DND-41 (cell line): ENCODE results near the gene KHDRBS2.

Source experiments
- CTCF ChIP-seq: IDR thresholded peaks from 2 replicates; pipeline ENCODE4 v1.5.1; 2012; ENCODE audit warnings: borderline replicate concordance, low read length, moderate library complexity, mild to moderate bottlenecking; ENCODE audit not compliant: poor library complexity, severe bottlenecking; ENCODE audit errors: extremely low read depth
- EZH2 ChIP-seq: IDR thresholded peaks from 3 replicates; pipeline ENCODE4 v1.6.1; 2012; ENCODE audit warnings: borderline replicate concordance, low read depth, mild to moderate bottlenecking, moderate library complexity, low read length, inconsistent platforms; ENCODE audit not compliant: severe bottlenecking

DNA sequence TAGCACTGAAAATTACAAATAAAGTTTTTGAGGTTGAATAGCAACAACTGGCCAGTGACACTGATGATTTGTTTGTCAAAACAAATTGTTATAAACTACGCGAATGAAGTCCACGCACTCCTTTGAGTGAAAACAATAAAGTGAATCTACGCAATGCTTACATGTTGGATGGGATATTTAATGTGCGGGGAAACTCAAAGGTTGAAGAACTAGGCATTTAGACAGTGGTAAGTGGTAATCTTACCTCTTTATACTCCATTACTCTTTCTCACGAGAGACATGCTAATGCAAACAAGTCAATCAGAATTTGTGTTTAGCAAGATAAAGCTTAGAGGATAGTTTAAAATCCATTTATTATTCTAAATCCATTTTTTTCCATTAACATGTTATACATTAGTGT lies 606.4 kb downstream of the KHDRBS2 start:
- TF ChIP-seq CTCF (no peak), EZH2 (no peak)
